Epithelial cell of proximal tubule (primary cell): ENCODE measurements around the gene MATN4. TPM values are rescaled to one million over a fixed set of nuclear protein-coding genes. Genes with fewer than 3 reads are reported as not detected.
"Not testable (repeated sequence)": the region's sequence is repeated elsewhere in the genome, so short reads cannot be mapped to it uniquely, and the experiment has no call there.

Experiments
- DNase-seq: peaks from one replicate; pipeline ENCODE4 v3.0.0-alpha.2; 2011; ENCODE audit warnings: low read depth
- H3K4me3 ChIP-seq: 2 replicates; pipeline ENCODE4 v1.5.1; 2011; ENCODE audit warnings: low read depth, mild to moderate bottlenecking, low read length
- CTCF ChIP-seq: conservative IDR thresholded peaks from 2 replicates; pipeline ENCODE4 v1.5.1; 2012; ENCODE audit warnings: low read depth, mild to moderate bottlenecking, low read length
- total RNA-seq: library from RNA; depleted of rRNA; stranded (reverse); fragments of >200 nt; gene quantifications from 2 replicates; pipeline ENCODE4 v1.2.3, GENCODE V29; 2015

The MATN4 gene
- not detected in 2 replicates for total RNA-seq

DNA sequence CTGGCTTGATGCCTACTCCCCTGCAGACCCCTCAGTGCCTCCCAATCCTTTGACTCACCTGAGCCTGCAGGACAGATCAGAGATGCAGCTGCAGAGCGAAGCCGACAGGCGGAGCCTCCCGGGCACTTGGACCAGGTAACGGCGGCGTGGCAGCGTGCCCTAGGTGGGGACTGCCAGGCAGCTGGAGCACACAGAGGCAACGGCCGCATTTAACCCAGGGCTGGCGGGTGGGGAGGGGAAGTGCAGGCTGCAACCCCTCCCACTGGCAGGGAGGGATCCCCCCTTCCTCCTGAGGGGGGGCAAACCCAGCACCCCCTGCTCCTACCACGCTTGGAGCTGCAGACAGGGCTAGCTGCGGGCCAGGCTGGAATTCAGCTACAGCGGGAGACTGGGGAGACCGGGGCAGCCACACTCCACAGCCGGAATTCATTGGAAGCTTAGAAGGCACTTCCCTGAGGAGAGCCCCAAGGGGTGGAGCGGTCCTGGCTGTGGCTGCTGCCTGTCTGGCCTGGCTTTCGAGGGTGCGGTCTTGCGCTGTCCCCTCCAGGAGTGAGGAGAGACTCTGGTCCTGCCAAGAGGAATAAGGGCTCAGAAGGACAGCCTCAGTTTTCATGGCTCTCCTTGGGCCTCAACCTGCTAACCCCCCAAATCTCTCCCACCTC is at the start of gene MATN4:
Gene MATN4, minus strand, starts transcription at position 183 of the 662 bp plus-strand sequence. CDS start 2,717 bp downstream, outside the sequence.
- H3K4me3 ChIP-seq = no peak within 1 kb of the TSS
- no peak for TF ChIP-seq CTCF
- no peak for DNase-seq

- no peak for DNase-seq
- no peak overlapping the region for H3K4me3 ChIP-seq
- no peak for TF ChIP-seq CTCF
Measured at GRCh38 chr20:45355209-45356084, 47.3 kb upstream of the MATN4 start.

- TF ChIP-seq CTCF = no peak
- H3K4me3 ChIP-seq = no peak overlapping the region
- no peak for DNase-seq
Measured at GRCh38 chr20:45354423-45355208, 46.5 kb upstream of the MATN4 start.

- TF ChIP-seq CTCF = no peak
Measured at GRCh38 chr20:45353746-45354145, 45.6 kb upstream of the MATN4 start.

DNA sequence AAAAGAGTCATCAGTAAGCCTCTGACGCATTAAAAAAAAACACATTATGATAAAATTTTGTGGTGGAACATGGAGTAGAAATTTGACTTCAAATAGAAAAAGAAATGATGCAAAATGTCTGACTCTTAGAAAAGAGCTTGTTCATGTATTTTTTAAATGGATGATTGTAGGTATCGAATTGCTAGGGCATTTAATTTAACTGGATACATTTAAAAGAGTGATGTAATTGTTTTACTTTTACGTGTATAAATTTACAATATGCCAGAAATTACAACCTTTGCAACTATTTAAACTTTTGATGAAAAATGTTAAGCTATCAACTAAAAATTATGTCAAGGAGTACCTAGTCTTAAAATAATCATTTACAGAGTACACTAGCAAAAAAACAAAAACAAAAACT is 44.6 kb upstream of the MATN4 start:
- no peak for DNase-seq
- no peak overlapping the region for H3K4me3 ChIP-seq
- TF ChIP-seq CTCF = no peak

More at GRCh38 chr20:45353746-45354145, 45.6 kb upstream of the MATN4 start:
- H3K4me3 ChIP-seq = no peak overlapping the region
- no peak for DNase-seq

GRCh38 chr20:45350795-45351194 is 42.7 kb upstream of the MATN4 start:
- not testable (repeated sequence) for DNase-seq, H3K4me3 ChIP-seq

- TF ChIP-seq CTCF = no peak
- no peak overlapping the region for H3K4me3 ChIP-seq
- no peak for DNase-seq
Measured at GRCh38 chr20:45350217-45350616, 42.1 kb upstream of the MATN4 start.
